Measurements from ENCODE around the gene FKBP8. TPM values are rescaled to one million over a fixed set of nuclear protein-coding genes. Genes with fewer than 3 reads are reported as not detected.

The FKBP8 gene
- total RNA-seq, 1 experiment from 2014 or later, result 182 TPM

GRCh38 chr19:18500799-18501198, 42.6 kb downstream of the FKBP8 start:
- POLR2A ChIA-PET, result no interaction called here
- no peaks in the 10 kb centered on the region for H3K36me3 ChIP-seq (ENCODE audit: control insufficient read depth, insufficient read depth, low read length)
- H3K4me3 ChIP-seq (ENCODE audit: low read depth in 2 of 2, low read length in 2 of 2), result no peak overlapping the region
- peaks cover 4% of the 10 kb centered on the region; the same call in 1 of the 2 replicates for H3K4me1 ChIP-seq (ENCODE audit: control insufficient read depth, insufficient read depth, low read length)
- TF ChIP-seq SIN3A (IDR thresholded peaks at IDR 0.05; ENCODE audit: borderline replicate concordance, insufficient read depth, low read depth, low read length), result no peak
- no peaks in the 10 kb centered on the region for H3K27me3 ChIP-seq (ENCODE audit: control insufficient read depth, insufficient read depth, low read length)
- ATAC-seq (no peak), DNase-seq (ENCODE audit: low read depth, low spot score) (no peak)
- no peak overlapping the region for H3K27ac ChIP-seq (ENCODE audit: low read length)
- no TSS peak for BruUV-seq (replicated peaks)
- intact Hi-C loops (cut with micrococcal nuclease; ENCODE audit: unreplicated experiment) (no loop called here), in situ Hi-C loops (cut with HindIII; ENCODE audit: low pct_unique_long_range_greater_than_20kb, low sequenced_read_pairs) (no loop called here)
- H3K9me3 ChIP-seq (ENCODE audit: control insufficient read depth, insufficient read depth, low read depth, low read length), result no peaks in the 10 kb centered on the region
- CTCF ChIA-PET, result no interaction called here

- no peak for DNase-seq (ENCODE audit: low read depth, low spot score)
- CTCF ChIA-PET, result no interaction called here
- ATAC-seq, result no peak
- no peak for TF ChIP-seq REST (IDR thresholded peaks at IDR 0.05; ENCODE audit: insufficient read depth in 1 of 2, low read depth in 2 of 2, low read length in 1 of 2)
- TF ChIP-seq TCF7L2 (IDR thresholded peaks at IDR 0.05; ENCODE audit: low read depth, low read length), result no peak
- no peak for TF ChIP-seq POLR2AphosphoS5 (IDR thresholded peaks at IDR 0.05; ENCODE audit: low read depth, low read length)
- TF ChIP-seq CTCF (IDR thresholded peaks at IDR 0.05), result no peak
- no peak for TF ChIP-seq SIN3A (IDR thresholded peaks at IDR 0.05; ENCODE audit: borderline replicate concordance, insufficient read depth, low read depth, low read length)
- H3K27ac ChIP-seq (ENCODE audit: low read length), result no peak overlapping the region
- no peaks in the 10 kb centered on the region for H3K36me3 ChIP-seq (ENCODE audit: control insufficient read depth, insufficient read depth, low read length)
- H3K9me3 ChIP-seq (ENCODE audit: control insufficient read depth, insufficient read depth, low read depth, low read length), result no peaks in the 10 kb centered on the region
- H3K4me3 ChIP-seq (ENCODE audit: low read depth in 2 of 2, low read length in 2 of 2), result no peak overlapping the region
- in situ Hi-C loops (cut with HindIII; ENCODE audit: low pct_unique_long_range_greater_than_20kb, low sequenced_read_pairs), result no loop called here
- BruUV-seq (replicated peaks), result no TSS peak
- POLR2A ChIA-PET, result no interaction called here
- intact Hi-C loops (cut with micrococcal nuclease; ENCODE audit: unreplicated experiment), result no loop called here
- H3K4me1 ChIP-seq (ENCODE audit: control insufficient read depth, insufficient read depth, low read length), result peaks cover 4% of the 10 kb centered on the region; the same call in 1 of the 2 replicates
- no peaks in the 10 kb centered on the region for H3K27me3 ChIP-seq (ENCODE audit: control insufficient read depth, insufficient read depth, low read length)
These were observed 43.0 kb downstream of the FKBP8 start for GRCh38 chr19:18500376-18500775.

- Histone ChIP-seq H3K9me3 (ENCODE audit: control insufficient read depth, insufficient read depth, low read depth, low read length) (no peaks in the 10 kb centered on the region), H3K27me3 (ENCODE audit: control insufficient read depth, insufficient read depth, low read length) (no peaks in the 10 kb centered on the region), H3K27ac (ENCODE audit: low read length) (no peak overlapping the region), H3K4me3 (ENCODE audit: low read depth in 2 of 2, low read length in 2 of 2) (no peak overlapping the region), H3K36me3 (ENCODE audit: control insufficient read depth, insufficient read depth, low read length) (no peaks in the 10 kb centered on the region), H3K4me1 (ENCODE audit: control insufficient read depth, insufficient read depth, low read length) (peaks cover 4% of the 10 kb centered on the region; the same call in 1 of the 2 replicates)
- in situ Hi-C loops (cut with HindIII; ENCODE audit: low pct_unique_long_range_greater_than_20kb, low sequenced_read_pairs), result no loop called here
- CTCF ChIA-PET, result no interaction called here
- no peak for ATAC-seq
- no peak for TF ChIP-seq POLR2AphosphoS5 (IDR thresholded peaks at IDR 0.05; ENCODE audit: low read depth, low read length)
- no peak for TF ChIP-seq TCF7L2 (IDR thresholded peaks at IDR 0.05; ENCODE audit: low read depth, low read length)
- TF ChIP-seq REST (IDR thresholded peaks at IDR 0.05; ENCODE audit: insufficient read depth in 1 of 2, low read depth in 2 of 2, low read length in 1 of 2), result no peak
- TF ChIP-seq CTCF (IDR thresholded peaks at IDR 0.05), result no peak
- no peak for TF ChIP-seq SIN3A (IDR thresholded peaks at IDR 0.05; ENCODE audit: borderline replicate concordance, insufficient read depth, low read depth, low read length)
- intact Hi-C loops (cut with micrococcal nuclease; ENCODE audit: unreplicated experiment), result no loop called here
- DNase-seq (ENCODE audit: low read depth, low spot score), result no peak
- BruUV-seq (replicated peaks), result no TSS peak
- POLR2A ChIA-PET, result no interaction called here
These were observed 44.2 kb downstream of the FKBP8 start for GRCh38 chr19:18499055-18499775.
